ENCODE results near the gene ITIH6. TPM values are rescaled to one million over a fixed set of nuclear protein-coding genes. Genes with fewer than 3 reads are reported as not detected.

Gene ITIH6
- polyA plus RNA-seq, 1 experiment = not detected

DNA sequence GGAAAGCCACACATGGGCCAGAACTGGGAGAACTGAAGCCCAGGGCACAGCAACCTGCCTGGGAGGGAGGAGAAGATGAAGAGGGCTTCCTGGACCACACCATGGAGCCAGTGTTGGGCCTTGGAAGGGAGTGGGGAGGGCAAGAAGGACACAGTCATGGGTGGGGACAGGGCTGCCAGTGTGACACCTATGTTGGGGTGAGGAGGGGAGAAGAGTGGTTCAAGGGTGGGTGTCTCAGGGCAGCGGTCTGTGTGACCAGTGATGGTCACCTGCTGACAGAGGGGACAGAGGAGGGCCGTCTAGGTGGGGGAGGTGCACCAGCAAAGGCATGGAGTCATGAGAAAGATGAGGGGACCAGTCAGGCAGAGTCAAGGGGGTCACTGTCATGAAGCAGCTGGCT, 23.3 kb upstream of the ITIH6 start:
- ChIA-PET CTCF (no interaction called here), POLR2A (no interaction called here)
- H3K27me3 ChIP-seq (ENCODE audit: control insufficient read depth, insufficient read depth, low read length) = no peaks in the 10 kb centered on the region
- no peaks in the 10 kb centered on the region for H3K36me3 ChIP-seq (ENCODE audit: control insufficient read depth, insufficient read depth, low read length)
- no peak for DNase-seq (ENCODE audit: low read depth)
- TF ChIP-seq, protein P1, sequence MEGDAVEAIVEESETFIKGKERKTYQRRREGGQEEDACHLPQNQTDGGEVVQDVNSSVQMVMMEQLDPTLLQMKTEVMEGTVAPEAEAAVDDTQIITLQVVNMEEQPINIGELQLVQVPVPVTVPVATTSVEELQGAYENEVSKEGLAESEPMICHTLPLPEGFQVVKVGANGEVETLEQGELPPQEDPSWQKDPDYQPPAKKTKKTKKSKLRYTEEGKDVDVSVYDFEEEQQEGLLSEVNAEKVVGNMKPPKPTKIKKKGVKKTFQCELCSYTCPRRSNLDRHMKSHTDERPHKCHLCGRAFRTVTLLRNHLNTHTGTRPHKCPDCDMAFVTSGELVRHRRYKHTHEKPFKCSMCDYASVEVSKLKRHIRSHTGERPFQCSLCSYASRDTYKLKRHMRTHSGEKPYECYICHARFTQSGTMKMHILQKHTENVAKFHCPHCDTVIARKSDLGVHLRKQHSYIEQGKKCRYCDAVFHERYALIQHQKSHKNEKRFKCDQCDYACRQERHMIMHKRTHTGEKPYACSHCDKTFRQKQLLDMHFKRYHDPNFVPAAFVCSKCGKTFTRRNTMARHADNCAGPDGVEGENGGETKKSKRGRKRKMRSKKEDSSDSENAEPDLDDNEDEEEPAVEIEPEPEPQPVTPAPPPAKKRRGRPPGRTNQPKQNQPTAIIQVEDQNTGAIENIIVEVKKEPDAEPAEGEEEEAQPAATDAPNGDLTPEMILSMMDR (IDR thresholded peaks at IDR 0.05; ENCODE audit: insufficient read depth, low read depth, low read length) = no peak
- H3K4me3 ChIP-seq (ENCODE audit: low read depth, low read length) = no peak overlapping the region

DNA sequence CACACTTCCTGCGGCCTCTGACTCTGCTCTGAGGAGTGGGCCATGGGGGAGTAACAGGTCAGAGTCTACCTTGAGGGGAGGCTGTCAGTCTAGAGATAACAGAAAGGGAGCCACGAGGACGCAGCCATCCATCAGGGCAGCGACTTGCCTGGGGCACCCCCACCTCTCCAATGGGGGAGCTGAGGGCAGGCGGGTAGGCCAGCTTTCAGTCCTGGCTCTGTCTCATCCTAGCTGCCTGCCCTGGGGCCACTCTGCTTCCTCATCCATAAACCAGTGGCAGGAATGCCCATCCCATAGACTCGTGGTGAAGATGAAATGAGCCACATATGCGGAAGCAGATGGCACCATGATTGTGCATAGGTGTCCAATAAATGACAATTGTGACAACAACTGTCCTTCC, 22.7 kb upstream of the ITIH6 start:
- CTCF ChIA-PET = no interaction called here
- Histone ChIP-seq H3K36me3 (ENCODE audit: control insufficient read depth, insufficient read depth, low read length) (peaks cover 1% of the 10 kb centered on the region; the same call in 1 of the 2 replicates), H3K27me3 (ENCODE audit: control insufficient read depth, insufficient read depth, low read length) (no peaks in the 10 kb centered on the region), H3K4me3 (ENCODE audit: low read depth, low read length) (no peak overlapping the region)
- POLR2A ChIA-PET = no interaction called here
- DNase-seq (ENCODE audit: low read depth) = no peak
- TF ChIP-seq, protein P1 (IDR thresholded peaks at IDR 0.05; ENCODE audit: insufficient read depth, low read depth, low read length) = no peak

DNA sequence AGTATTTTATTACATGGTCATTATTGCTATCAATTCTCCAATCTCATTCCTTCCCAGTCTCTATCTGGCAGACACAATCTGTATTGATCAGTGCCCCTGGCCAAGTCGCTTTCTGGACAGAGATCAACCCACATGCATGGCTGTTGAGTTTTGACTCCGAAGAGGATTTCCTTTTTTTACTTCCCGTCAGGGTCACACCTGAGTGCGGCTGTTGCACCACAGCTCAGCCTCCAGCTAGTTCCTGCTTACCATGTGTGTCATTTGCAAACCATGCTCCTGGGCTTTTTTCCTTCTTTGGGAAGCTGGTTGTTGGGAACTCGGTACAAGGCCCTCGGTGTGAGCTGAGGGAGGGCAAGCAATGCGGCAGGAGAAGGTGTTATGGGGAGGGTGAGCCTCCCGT, 21.1 kb upstream of the ITIH6 start:
- CTCF ChIA-PET = no interaction called here
- POLR2A ChIA-PET = no interaction called here
- DNase-seq (ENCODE audit: low read depth) = no peak
- TF ChIP-seq, protein P1 (IDR thresholded peaks at IDR 0.05; ENCODE audit: insufficient read depth, low read depth, low read length) = no peak
- H3K36me3 ChIP-seq (ENCODE audit: control insufficient read depth, insufficient read depth, low read length) = peaks cover 10% of the 10 kb centered on the region
- H3K4me3 ChIP-seq (ENCODE audit: low read depth, low read length) = no peak overlapping the region
- H3K27me3 ChIP-seq (ENCODE audit: control insufficient read depth, insufficient read depth, low read length) = no peaks in the 10 kb centered on the region

DNA sequence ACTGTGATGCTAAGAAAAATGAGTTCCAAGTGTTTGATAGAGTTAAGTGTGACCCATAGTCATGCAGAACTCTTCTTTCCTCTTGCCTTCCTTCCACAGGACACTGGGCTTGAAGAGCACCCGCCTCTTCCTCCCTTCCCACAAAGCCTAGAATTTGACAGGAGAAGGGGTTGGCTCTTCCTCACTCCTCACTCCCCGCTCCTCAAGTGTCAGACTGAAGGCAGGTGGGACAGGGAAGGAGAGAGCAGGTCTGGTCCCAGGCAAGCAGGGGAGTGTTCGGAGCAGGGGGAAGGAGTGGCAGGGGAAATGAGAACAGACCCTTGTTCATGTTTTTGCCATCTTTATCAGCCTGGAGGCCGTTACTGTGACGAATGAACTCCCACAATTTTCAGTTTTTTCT, 20.2 kb upstream of the ITIH6 start:
- TF ChIP-seq, protein P1 (IDR thresholded peaks at IDR 0.05; ENCODE audit: insufficient read depth, low read depth, low read length) = no peak
- no peaks in the 10 kb centered on the region for H3K27me3 ChIP-seq (ENCODE audit: control insufficient read depth, insufficient read depth, low read length)
- CTCF ChIA-PET = no interaction called here
- DNase-seq (ENCODE audit: low read depth) = no peak
- POLR2A ChIA-PET = interaction anchor here (1.0 kb wide), 1 partner anchor 9 kb away, joined by 4 read pairs; no protein-coding TSS in a partner anchor
- peaks cover 12% of the 10 kb centered on the region for H3K36me3 ChIP-seq (ENCODE audit: control insufficient read depth, insufficient read depth, low read length)
- no peak overlapping the region for H3K4me3 ChIP-seq (ENCODE audit: low read depth, low read length)

DNA sequence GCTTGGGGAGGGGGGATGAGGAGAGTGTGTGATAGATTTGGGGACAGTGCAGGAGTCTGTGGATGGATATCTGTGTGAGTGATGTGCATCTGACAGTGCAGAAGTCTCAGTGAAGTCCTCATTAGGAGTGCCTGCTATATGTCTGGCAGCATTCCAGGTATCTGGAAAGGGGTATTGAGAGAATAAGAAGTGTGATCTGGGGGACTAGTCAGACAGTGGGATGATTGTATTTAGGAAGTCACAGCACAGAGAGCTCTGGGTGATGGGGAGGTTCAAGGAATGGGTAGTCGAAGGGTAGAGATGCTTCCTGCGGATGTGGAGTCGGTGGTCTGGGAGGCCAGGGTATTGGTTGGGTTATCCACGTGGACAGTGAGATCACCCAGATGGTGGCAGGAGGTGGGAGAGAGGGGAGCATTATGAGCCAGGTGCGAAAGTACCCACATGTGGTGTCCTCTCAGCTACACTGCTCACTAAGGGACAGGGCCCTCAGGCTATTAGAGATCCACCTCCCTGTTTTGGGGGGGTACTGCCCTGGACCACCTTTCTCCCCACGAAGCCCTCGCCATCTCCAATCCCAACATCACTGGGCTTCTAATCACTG, 19.3 kb upstream of the ITIH6 start:
- H3K4me3 ChIP-seq (ENCODE audit: low read depth, low read length) = no peak overlapping the region
- POLR2A ChIA-PET = interaction anchor here (1.0 kb wide), 1 partner anchor 9 kb away, joined by 4 read pairs; no protein-coding TSS in a partner anchor
- DNase-seq (ENCODE audit: low read depth) = no peak
- no peaks in the 10 kb centered on the region for H3K27me3 ChIP-seq (ENCODE audit: control insufficient read depth, insufficient read depth, low read length)
- TF ChIP-seq, protein P1 (IDR thresholded peaks at IDR 0.05; ENCODE audit: insufficient read depth, low read depth, low read length) = no peak
- CTCF ChIA-PET = no interaction called here
- H3K36me3 ChIP-seq (ENCODE audit: control insufficient read depth, insufficient read depth, low read length) = peaks cover 18% of the 10 kb centered on the region
